ENCODE measurements around the gene BMP8A.
"Not testable (repeated sequence)": the region's sequence is repeated elsewhere in the genome, so short reads cannot be mapped to it uniquely, and the experiment has no call there.

BMP8A gene

DNA sequence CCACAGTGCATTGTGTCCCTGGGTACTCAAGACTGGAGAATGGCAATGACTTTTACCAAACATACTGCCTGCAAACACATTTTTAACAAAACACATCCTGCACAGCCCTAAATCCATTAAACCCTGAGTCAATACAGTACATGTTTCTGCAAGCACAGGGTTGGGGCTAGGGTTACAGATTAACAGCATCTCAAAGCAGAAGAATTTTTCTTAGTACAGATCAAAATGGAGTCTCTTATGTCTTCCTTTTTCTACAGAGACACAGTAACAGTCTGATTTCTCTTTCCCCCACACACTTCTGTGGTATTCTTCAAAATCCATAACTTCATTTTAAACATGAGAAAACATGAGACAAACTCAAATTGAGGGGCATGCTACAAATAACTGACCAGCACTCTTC, 13.9 kb downstream of the BMP8A start:
- DNase-seq (ENCODE audit: low read depth in 2 of 2), result no peak

DNA sequence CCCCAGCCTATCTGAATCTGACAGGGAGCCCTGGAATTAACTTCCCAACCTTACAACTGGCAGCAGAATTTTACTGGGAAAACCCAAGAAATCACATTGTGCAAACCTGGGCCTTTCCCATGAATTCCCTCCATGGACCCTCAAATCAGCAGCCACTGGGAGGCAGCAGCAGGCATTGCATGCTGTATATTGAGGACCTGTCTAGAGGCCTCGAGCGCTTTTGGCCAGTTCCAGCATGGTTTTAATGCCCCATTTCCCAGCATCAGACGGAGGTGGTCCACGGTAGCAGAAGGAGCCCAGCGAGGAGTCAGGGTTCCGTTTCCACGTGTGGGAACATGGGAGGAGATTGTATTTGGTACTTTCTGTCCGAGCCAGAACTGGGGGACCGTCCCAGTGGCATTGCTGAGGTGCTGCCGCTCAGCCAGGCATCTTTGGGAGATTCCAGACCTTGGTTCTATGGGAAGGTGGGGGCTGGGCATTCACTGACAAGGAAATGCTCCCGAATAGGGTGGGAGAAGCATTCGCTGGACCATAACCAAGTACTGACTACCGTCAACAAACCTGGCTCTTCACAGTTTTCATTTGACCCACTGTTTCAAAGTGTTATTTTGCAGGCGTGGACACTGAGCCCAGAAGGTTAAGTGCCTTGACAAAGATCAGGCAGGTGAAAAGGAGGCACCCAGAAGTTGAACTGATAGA, 15.9 kb downstream of the BMP8A start:
- no peak for DNase-seq (ENCODE audit: low read depth in 2 of 2)

- DNase-seq (ENCODE audit: low read depth in 2 of 2), result no peak
These were observed 16.8 kb downstream of the BMP8A start for GRCh38 chr1:39508266-39508665.

DNA sequence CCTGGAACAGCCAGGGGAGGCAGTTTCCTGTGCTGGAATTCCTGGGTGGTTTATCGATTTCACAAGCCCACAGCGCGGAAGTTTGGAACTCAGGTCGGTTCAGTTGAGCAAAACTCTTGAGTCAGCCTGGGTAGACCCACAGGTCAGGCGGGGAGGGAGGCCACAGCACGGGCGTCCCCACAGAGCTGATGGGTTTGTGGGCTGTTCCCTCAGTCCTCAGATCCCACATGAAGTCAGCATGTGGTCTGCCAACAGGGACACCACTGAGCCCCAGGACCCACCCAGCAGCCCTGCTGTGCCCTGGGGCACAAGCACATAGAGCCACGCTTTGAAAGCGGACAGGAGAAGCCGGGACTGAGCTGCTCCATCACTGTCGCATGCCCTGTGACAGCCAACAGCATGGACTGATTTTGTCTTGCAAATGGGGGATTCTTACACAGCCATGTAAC, 17.4 kb downstream of the BMP8A start:
- DNase-seq (ENCODE audit: low read depth in 2 of 2), result no peak

DNA sequence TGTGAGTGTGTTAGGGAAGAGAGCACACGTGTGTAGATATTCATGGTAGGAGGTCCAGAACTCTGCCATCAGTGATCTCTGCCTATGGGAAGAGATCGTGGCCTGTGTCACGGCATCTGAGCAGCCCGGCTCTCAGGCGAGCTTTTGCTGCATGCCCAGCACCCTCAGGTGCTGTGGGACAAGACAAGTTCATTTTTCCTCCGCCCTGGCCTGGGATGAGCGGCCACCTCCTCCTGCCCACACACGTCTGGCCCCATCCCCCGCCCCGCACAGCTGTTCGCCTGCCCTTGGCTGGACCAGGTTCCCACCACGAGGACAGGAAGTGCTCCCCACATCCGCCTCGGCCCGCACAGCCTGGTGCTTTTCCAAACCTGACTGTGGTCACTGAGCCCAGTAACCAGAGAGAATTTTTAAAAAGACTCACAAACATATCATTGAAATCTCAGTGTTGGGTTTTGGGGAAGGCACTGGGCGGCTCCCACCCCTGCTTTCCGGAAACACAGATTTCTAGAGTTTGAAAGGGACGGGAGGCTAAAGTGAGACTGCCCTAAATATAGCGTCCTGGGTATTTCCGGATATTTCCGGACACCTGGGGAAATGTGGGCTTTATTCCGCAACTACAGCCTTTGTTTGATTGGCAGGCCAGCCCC, 18.0 kb downstream of the BMP8A start:
- no peak for DNase-seq (ENCODE audit: low read depth in 2 of 2)

DNA sequence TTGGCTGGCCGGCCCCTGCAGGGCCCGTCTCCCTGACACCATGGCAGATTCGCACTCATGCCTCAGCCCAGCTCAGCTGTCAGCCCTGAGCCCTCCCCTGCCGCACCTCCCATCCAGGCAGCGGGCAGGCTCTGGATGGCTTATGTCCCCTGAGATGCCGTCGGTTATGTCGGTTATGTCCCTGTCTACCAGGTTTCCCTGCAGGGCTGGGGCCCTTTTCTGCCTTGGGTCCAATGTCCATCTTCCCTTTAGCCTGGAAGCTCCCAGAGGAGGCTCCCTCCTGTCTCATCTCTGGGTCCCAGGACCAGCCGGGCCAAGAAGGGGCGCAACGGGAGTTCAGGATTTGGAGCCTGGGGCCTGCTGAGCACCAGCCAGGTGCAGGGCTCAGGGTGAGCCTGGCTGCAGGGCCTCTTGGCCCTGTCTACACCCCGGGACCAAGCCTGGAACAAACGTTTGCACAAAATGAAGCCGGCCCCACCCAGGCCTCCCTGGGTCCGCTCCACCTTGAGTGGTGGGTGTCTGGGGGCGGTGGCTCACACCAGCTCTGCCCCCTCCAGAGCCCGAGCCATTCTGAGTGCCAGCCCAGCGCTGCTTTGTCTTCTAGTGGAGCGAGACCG, 19.2 kb downstream of the BMP8A start:
- DNase-seq (ENCODE audit: low read depth in 2 of 2), result not testable (repeated sequence)

GRCh38 chr1:39511477-39511876, 20.0 kb downstream of the BMP8A start:
- not testable (repeated sequence) for DNase-seq (ENCODE audit: low read depth in 2 of 2)

DNA sequence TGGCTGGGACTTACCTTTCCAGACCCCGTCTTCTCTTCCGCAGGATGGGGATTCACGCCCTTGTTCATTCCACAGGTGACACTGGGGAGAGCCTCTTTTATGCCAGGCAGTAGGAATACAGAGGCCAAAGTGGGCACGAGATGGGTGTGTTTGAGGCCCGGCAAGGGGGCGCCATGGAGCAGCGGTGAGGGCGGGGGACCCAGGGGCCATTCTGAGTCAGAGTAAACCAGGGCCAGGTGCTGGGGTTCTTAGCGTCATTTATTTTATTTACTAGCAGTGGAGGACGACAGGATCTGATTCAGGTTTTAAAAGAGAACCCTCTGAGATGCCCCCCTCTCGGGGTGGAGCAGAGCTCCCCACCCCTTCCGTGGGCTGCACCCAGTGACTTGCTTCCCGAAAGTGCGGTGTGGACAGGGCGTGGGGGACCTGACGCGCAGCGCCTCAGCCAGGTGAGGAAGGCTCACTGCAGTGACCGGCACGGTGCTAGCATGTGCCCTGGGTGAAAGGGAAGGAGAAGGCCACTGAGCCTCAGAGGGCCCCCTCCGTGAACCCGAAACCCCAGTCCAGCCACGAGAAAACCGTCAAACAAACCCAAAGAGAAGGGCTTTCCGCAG, 20.9 kb downstream of the BMP8A start:
- not testable (repeated sequence) for DNase-seq (ENCODE audit: low read depth in 2 of 2)

DNA sequence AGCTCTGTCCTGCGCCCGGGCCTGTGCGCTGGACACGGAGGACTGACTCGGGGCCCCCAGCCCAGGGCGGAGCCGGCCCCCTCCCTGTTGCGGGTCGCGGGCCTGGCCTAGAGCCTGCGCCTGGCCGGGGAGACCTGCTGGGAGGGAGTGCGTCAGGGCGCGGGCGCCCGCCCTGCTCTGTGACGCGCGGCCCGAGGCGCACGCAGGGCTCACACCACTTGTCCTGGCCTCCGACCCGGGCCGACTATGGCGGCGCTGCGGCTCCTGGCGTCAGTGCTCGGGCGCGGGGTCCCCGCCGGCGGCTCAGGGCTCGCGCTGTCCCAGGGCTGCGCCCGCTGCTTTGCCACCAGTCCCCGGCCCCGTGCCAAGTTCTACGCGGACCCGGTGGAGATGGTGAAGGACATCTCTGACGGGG, 23.3 kb downstream of the BMP8A start:
- DNase-seq (ENCODE audit: low read depth in 2 of 2), result not testable (repeated sequence)

DNA sequence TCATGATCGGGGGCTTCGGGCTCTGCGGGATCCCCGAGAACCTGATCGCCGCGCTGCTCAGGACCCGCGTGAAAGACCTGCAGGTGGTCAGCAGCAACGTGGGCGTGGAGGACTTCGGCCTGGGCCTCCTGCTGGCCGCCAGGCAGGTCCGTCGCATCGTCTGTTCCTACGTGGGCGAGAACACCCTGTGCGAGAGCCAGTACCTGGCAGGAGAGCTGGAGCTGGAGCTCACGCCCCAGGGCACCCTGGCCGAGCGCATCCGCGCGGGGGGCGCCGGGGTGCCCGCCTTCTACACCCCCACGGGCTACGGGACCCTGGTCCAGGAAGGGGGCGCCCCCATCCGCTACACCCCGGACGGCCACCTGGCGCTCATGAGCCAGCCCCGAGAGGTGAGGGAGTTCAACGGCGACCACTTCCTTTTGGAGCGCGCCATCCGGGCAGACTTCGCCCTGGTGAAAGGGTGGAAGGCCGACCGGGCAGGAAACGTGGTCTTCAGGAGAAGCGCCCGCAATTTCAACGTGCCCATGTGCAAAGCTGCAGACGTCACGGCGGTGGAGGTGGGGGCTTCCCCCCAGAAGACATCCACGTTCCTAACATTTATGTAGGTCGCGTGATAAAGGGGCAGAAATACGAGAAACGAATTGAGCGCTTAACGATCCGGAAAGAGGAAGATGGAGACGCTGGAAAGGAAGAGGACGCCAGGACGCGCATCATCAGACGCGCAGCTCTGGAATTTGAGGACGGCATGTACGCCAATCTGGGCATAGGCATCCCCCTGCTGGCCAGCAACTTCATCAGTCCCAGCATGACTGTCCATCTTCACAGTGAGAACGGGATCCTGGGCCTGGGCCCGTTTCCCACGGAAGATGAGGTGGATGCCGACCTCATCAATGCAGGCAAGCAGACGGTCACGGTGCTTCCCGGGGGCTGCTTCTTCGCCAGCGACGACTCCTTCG, 24.0 kb downstream of the BMP8A start:
- not testable (repeated sequence) for DNase-seq (ENCODE audit: low read depth in 2 of 2)

DNA sequence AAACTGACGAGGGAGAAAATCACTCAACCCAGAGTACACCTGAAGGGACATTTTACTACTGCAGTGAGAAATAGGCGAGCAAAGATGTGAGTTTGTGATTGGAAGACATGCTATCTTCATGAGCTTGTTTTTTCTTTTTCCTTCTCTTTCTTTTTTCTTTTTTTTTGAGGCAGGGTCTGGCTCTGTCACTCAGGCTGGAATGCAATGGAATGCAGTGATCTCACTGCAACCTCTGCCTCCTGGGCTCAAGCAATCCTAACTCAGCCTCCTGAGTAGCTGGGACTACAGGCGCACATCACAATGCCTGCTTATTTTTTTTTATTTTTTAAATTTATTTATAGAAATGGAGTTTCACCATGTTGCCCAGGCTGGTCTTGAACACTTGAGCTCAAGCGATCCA, 25.4 kb downstream of the BMP8A start:
- DNase-seq (ENCODE audit: low read depth in 2 of 2), result not testable (repeated sequence)

DNA sequence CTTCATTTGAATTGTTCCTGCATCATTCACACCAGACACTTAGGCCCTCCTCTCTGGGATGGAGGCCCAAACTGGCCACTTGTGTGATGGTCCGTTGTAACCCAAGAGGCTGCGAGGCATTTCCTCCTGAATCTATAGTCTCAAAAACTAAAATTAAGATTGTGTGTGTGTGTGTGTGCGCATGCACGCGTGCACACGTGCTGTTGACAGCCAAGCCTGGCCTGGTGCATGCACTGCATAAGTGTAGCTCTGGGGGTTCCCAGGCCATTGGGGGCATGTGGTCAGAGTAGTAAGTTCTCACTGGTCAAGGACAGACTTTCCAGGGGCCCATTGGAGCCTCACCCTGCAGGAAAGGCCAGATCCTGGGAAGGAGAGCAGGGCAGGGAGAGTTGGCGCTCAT, 26.5 kb downstream of the BMP8A start:
- not testable (repeated sequence) for DNase-seq (ENCODE audit: low read depth in 2 of 2)

- DNase-seq (ENCODE audit: low read depth in 2 of 2), result not testable (repeated sequence)
These were observed 27.9 kb downstream of the BMP8A start for GRCh38 chr1:39519376-39519775.

DNA sequence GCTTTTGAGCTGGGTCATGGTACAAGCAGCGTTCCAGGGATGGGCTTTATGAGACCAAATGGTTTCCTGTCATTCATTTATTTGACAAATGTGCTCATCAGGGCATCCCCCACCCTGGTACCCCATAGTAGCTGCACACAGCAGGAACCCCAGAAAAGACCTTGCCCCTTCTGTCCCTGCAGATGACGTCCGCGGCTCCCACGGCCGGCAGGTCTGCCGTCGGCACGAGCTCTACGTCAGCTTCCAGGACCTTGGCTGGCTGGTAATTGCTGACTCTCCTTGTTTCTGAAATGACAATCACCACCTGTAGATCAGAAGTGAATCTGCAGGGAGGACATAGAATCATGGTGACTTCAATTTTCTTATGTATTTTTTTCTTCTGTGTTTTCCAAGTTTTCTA, 30.8 kb downstream of the BMP8A start:
- not testable (repeated sequence) for DNase-seq (ENCODE audit: low read depth in 2 of 2)

- no peak for DNase-seq (ENCODE audit: low read depth in 2 of 2)
These were observed 31.5 kb downstream of the BMP8A start for GRCh38 chr1:39522661-39523567.

GRCh38 chr1:39524171-39524570, 32.7 kb downstream of the BMP8A start:
- DNase-seq (ENCODE audit: low read depth in 2 of 2), result no peak

GRCh38 chr1:39524591-39525365, 33.3 kb downstream of the BMP8A start:
- no peak for DNase-seq (ENCODE audit: low read depth in 2 of 2)

DNA sequence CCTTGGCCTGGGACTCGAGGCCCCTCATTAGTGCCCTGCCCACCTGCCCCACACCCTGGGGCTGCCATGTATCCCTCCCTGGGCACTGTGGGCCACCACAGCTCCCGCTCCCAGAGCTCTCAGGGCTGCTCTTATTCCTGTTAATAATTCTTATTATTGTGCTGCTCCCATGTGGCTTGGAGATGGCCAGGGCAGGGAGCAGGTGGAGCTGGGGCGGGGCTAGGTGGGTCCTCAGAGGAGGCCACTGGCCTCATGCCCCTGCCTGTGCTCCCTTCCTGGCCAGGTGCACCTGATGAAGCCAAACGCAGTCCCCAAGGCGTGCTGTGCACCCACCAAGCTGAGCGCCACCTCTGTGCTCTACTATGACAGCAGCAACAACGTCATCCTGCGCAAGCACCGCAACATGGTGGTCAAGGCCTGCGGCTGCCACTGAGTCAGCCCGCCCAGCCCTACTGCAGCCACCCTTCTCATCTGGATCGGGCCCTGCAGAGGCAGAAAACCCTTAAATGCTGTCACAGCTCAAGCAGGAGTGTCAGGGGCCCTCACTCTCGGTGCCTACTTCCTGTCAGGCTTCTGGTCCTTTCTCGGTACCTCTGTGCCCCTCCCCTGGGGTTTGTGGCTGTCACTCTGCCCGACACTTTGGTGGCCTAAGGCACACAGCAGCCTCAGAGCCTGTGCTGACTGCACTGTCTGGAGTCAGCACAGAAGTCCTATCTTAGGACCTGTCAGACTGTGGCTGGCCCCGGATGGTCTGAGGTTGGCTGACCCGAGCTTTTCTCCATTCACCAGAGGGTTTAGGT, 34.1 kb downstream of the BMP8A start:
- no peak for DNase-seq (ENCODE audit: low read depth in 2 of 2)
